AG04449 (cell line): Measurements from ENCODE around the gene TNIP1.

Experiments used
- CTCF ChIA-PET: fragments of 350-600 bp; formaldehyde crosslinking; extraction: SDS; loops from one replicate; lab custom pipeline; 2021; ENCODE audit warnings: antibody characterized with exemption; lab: Yijun Ruan, JAX
- POLR2A ChIA-PET: fragments of 400-600, 350-600 bp; formaldehyde crosslinking; extraction: SDS; loops from one replicate; lab custom pipeline; 2020; ENCODE audit warnings: antibody characterized with exemption, inconsistent platforms; lab: Yijun Ruan, JAX
- DNase-seq: peaks from one replicate; pipeline ENCODE4 v3.0.0-alpha.2; 2010; ENCODE audit warnings: low read depth, low spot score
- H3K4me3 ChIP-seq: 2 replicates; pipeline ENCODE4 v1.5.1; 2011; ENCODE audit warnings: low read depth, mild to moderate bottlenecking, control low read depth, low read length
- TF ChIP-seq, protein P1 (sequence below): IDR thresholded peaks from one replicate; pipeline ENCODE4 v1.5.1; 2011; ENCODE audit warnings: mild to moderate bottlenecking, moderate library complexity, low read length, control low read depth, inconsistent platforms; ENCODE audit not compliant: insufficient read depth; ENCODE audit errors: missing control alignments

The TNIP1 gene

GRCh38 chr5:151104795-151105194, 24.0 kb upstream of the TNIP1 start:
- ChIA-PET POLR2A (no interaction called here), CTCF (interaction anchor here (1.0 to 24.0 kb wide), 4 partner anchors 11 to 45 kb away, joined by 3 to 1128 read pairs (median 36); no protein-coding TSS in a partner anchor)
- TF ChIP-seq, protein P1, sequence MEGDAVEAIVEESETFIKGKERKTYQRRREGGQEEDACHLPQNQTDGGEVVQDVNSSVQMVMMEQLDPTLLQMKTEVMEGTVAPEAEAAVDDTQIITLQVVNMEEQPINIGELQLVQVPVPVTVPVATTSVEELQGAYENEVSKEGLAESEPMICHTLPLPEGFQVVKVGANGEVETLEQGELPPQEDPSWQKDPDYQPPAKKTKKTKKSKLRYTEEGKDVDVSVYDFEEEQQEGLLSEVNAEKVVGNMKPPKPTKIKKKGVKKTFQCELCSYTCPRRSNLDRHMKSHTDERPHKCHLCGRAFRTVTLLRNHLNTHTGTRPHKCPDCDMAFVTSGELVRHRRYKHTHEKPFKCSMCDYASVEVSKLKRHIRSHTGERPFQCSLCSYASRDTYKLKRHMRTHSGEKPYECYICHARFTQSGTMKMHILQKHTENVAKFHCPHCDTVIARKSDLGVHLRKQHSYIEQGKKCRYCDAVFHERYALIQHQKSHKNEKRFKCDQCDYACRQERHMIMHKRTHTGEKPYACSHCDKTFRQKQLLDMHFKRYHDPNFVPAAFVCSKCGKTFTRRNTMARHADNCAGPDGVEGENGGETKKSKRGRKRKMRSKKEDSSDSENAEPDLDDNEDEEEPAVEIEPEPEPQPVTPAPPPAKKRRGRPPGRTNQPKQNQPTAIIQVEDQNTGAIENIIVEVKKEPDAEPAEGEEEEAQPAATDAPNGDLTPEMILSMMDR: no peak
- DNase-seq: no peak
- H3K4me3 ChIP-seq: no peak overlapping the region

GRCh38 chr5:151101746-151102145, 20.9 kb upstream of the TNIP1 start:
- TF ChIP-seq, protein P1: no peak
- no peak overlapping the region for H3K4me3 ChIP-seq
- CTCF ChIA-PET: interaction anchor here (1.4 to 9.1 kb wide), 4 partner anchors 9 to 52 kb away, joined by 3 to 104 read pairs (median 14); no protein-coding TSS in a partner anchor
- POLR2A ChIA-PET: no interaction called here
- no peak for DNase-seq

GRCh38 chr5:151101151-151101550, 20.3 kb upstream of the TNIP1 start:
- ChIA-PET CTCF (interaction anchor here (3.0 to 9.1 kb wide), 2 partner anchors 13 to 51 kb away, joined by 24 to 104 read pairs; no protein-coding TSS in a partner anchor), POLR2A (no interaction called here)
- DNase-seq: no peak
- no peak overlapping the region for H3K4me3 ChIP-seq
- TF ChIP-seq, protein P1: no peak

GRCh38 chr5:151100681-151101080, 19.8 kb upstream of the TNIP1 start:
- no peak for DNase-seq
- TF ChIP-seq, protein P1: no peak
- CTCF ChIA-PET: interaction anchor here (3.0 to 9.1 kb wide), 2 partner anchors 14 to 51 kb away, joined by 24 to 104 read pairs; no protein-coding TSS in a partner anchor
- no peak overlapping the region for H3K4me3 ChIP-seq
- POLR2A ChIA-PET: no interaction called here

DNA sequence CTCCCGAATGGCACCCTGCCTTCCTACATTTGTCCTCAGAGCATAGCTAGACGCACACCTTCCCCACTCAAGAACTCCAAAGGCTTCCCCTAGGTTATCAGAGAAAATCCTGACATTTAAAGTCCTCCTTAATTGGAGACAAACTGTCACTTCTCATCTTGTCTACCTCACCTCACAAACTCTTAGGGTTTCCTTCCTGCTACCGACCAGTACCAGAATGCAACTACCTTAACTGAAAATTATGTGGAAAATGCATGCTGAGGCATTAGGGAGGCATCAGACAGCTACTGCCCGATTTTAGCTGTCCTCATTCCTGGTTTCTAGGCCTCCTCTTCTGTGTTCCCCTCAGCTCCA, 17.9 kb upstream of the TNIP1 start:
- ChIA-PET CTCF (interaction anchor here (0.9 to 9.1 kb wide), 9 partner anchors 14 to 97 kb away, joined by 3 to 104 read pairs (median 5); partner anchors contain the start of gene TNIP1), POLR2A (no interaction called here)
- no peak for DNase-seq
- no peak overlapping the region for H3K4me3 ChIP-seq
- TF ChIP-seq, protein P1: no peak

GRCh38 chr5:151097820-151098767, 17.3 kb upstream of the TNIP1 start:
- DNase-seq: no peak
- H3K4me3 ChIP-seq: no peak overlapping the region
- TF ChIP-seq, protein P1: no peak
- CTCF ChIA-PET: interaction anchor here (0.9 to 9.1 kb wide), 9 partner anchors 15 to 96 kb away, joined by 3 to 104 read pairs (median 5); no protein-coding TSS in a partner anchor
- POLR2A ChIA-PET: no interaction called here
